Vagina (tissue), 2 donors: ENCODE data around the gene QKI.

Source experiments
- CTCF ChIP-seq, 3 experiments: fragments of 450-650 bp in 2 of 3; fragments of 200-600 bp in 1 of 3; sonication (generic) in 1 of 3; IDR thresholded peaks; one replicate each; pipeline ENCODE4 v1.5.1; 2017 to 2019; ENCODE audit warnings: antibody characterized with exemption in 3 of 3, mild to moderate bottlenecking in 2 of 3, moderate library complexity in 2 of 3
- POLR2A ChIP-seq, 2 donors: fragments of 450-650 bp; IDR thresholded peaks; one replicate each; pipeline ENCODE4 v1.6.1; 2017; ENCODE audit warnings: antibody characterized with exemption in 2 of 2, mild to moderate bottlenecking in 2 of 2, moderate library complexity in 2 of 2
- POLR2AphosphoS5 ChIP-seq, 2 donors: sonication (generic); formaldehyde crosslinking; IDR thresholded peaks; one replicate each; pipeline ENCODE4 v1.9.0; 2017; ENCODE audit warnings: antibody characterized with exemption in 2 of 2, mild to moderate bottlenecking in 2 of 2, low read depth in 1 of 2; ENCODE audit not compliant: insufficient read depth in 1 of 2

GRCh38 chr6:163394659-163395058 lies 19.9 kb upstream of the QKI start:
- no peak for TF ChIP-seq CTCF (IDR thresholded peaks at IDR 0.05)
- TF ChIP-seq POLR2A (IDR thresholded peaks at IDR 0.05), result no peak
- no peak for TF ChIP-seq POLR2AphosphoS5 (IDR thresholded peaks at IDR 0.05; ENCODE audit: insufficient read depth in 1 of 2, low read depth in 1 of 2)
